Stimulated activated CD4-positive, alpha-beta T cell treated with anti-CD3 and anti-CD28 coated beads, Interleukin-15, amount 100 ng/mL, for 48 hours (primary cell): ENCODE measurements around the gene BTBD1.
"Not testable (repeated sequence)": the region's sequence is repeated elsewhere in the genome, so short reads cannot be mapped to it uniquely, and the experiment has no call there.

Source experiments
- DNase-seq, 2 donors: peaks; one replicate each; pipeline ENCODE4 v3.0.0-alpha.2; 2020; ENCODE audit warnings: low read depth in 2 of 2

Gene BTBD1

DNA sequence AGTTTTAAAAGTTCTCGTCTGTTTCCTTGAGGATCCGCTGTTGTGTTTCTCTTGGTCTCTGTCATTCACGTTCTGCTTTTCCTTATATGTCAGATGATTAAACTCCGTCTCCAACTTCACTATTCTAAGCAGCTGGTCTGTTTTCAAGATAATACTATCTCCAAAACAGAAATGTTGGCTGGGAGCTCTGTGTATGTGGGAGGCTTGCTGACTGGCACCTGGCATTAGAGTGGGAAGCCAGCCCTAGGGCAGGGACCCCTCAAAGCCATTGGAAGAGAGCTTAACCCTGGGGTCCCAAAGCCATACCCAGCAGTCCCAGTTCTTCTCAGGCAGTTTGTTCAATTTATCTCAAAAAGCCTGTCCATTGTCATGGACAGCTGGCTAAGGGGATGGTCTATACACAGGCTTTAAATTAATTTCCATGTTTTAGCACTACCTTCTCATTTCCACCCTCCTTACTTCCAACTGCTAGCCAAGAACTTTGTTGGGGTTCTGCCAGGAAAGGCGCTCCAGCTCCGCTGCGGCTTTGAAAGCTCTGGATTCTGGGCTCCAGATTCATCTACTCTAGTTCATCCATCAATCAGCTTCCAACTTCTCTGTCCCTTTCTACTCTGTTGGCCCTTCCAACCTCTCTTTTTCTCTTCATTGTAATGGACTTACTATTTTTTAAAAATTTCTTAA lies 9.2 kb downstream of the BTBD1 start:
- DNase-seq: no peak

DNA sequence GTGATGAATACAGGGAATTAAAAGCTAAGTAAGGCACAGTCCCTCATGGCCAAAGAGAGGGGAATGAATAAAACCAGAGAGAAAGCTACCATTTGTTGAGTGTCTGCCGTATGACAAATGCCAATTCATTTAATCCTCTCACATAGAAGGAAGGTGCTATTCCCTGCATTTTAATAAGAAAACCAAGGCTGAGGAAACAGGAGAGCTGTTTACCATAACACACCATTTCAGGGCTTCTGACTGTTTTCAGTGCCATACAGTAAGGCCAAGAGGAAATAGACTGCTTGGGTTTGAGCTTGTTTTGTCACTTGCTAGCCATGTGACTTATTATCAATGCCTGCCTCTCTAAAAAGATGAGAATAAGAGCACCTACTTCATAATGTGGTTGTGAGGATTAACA lies 10.1 kb downstream of the BTBD1 start:
- no peak for DNase-seq

DNA sequence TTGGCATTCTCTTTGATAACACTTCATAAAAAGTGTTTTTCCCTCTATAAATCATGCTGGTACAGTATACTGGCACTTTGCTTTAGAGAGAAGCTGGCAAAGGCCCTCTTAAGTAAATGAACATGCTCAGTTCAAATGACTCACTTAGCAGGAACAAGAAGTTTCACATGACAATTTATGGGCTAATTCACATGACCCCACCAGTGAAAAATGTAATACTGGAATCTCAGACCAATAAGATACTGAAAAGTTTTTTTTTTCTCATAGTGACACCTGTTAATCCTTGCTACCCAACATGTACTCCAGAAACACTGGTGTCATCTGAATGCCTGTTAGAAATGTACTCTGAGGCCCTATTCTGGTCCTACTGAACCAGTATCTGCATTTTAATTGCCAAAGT lies 13.9 kb downstream of the BTBD1 start:
- no peak for DNase-seq

DNA sequence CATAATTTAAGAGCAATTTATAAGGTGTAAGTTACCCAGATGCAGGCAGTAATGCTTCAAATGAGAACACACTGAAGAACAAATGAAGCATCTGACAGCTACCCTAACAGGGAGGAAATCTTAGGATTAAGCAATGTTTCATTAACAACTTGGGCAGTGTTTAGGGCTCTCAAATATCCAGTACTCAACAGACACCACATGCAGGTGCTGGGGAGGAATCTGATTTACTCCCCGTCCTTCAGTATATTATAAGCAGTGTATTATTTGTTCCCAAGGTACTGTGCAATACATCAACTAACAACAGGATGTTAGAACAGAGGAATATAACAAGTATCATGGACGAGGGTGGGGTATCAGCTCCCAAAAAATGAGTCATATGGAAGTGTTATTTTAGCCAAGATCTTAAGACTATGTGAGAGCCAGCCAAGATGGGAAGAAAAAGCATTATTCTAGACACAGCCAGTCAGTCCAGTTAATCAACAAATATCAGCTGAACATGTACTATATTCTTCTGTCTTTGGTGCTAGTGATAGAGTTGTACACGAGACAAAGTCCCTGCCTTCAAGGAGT lies 20.4 kb downstream of the BTBD1 start:
- no peak for DNase-seq

DNA sequence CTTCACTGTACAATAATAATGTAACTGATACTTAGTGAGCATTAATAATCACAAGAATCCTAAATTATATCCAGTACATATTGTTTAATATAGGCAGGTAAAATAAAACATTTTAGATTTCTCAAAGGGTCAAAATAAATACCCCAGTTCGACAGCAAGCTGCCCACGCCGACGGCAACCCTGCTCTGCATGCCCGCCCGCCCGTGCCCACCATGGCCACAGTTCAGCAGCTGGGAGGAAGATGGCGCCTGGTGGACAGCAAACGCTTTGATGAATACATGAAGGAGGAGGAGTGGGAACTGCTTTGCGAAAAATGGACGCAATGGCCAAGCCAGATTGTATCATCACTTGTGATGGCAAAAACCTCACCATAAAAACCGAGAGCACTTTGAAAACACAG lies 22.9 kb downstream of the BTBD1 start:
- no peak for DNase-seq

DNA sequence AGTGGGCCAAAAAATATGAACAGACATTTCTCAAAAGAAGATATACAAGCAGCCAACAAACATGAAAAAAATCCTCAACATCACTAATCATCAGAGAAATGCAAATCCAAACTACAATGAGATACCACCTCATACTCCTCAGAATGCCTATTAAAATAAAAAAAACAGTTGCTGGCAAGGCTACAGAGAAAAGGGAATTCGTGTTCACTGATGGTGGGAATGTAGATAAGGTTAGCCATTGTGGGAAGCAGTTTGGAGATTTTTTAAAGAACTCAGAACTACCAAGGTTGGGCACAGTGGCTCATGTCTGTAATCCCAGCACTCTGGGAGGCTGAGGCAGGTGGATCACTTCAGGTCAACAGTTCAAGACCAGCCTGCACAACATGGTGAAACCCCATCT lies 27.8 kb downstream of the BTBD1 start:
- DNase-seq: no peak

DNA sequence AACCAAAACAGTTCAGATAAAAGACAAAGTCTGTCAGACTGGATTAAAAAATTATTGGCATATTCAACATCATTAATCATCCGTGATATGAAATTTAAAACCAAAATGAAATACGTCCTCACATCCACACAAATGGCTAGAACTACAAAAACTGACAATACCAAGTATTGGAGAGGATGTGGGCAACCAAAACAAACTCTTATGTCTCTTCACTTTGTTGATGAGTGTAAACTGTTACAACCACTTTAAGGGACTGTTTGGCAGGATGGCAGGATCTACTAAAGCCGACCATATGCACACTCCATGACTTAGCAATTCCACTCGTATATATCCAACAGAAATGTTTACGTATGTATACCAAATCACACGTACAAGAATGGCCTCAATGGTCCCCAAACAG lies 30.8 kb downstream of the BTBD1 start:
- DNase-seq: no peak

DNA sequence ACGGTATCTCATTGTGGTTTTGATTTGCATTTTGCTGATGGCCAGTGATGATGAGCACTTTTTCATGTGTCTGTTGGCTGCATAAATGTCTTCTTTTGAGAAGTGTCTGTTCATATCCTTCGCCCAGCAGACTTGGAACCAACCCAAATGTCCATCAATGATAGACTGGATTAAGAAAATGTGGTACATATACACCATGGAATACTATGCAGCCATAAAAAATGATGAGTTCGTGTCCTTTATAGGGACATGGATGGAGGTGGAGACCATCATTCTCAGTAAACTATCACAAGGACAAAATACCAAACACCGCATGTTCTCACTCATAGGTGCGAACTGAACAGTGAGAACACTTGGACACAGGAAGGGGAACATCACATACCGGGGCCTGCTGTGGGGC lies 35.8 kb downstream of the BTBD1 start:
- not testable (repeated sequence) for DNase-seq

DNA sequence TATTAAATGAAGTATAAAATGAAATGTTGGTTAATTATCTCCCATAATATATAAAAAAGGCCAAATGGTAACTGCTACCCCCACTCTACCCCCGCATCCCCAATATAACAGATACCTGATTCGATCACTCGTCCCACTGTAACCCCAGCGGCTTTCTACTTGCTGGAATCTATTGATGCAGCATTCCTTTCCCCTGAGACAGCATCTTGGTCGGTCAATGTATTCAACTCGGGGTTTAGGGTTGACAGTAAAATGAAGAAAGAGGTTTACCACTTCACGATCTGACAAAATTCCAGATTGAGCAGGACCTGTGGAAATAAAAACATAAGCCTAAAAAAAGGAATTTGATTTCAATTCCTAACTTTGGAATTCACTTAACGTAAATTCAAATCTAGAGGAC lies 37.0 kb downstream of the BTBD1 start:
- no peak for DNase-seq

DNA sequence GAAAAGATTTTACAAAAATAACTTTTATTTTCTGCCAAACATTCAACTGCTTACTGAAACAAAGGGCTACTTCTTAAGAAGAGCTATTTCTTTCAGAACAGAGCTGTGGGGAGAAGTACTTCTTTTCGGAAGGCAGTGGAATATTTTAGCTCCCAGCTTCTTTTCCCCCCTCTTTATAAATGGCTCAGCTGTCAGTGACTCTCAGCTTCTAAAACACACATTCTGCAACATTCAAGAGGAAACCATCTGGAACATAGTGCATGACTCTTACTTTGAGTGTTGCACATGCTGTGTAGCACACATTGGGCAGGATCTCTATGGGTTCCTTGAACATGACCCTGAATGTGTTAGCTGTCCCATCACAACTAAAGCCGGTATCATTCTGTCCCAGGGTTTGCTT lies 48.6 kb downstream of the BTBD1 start:
- DNase-seq: no peak

DNA sequence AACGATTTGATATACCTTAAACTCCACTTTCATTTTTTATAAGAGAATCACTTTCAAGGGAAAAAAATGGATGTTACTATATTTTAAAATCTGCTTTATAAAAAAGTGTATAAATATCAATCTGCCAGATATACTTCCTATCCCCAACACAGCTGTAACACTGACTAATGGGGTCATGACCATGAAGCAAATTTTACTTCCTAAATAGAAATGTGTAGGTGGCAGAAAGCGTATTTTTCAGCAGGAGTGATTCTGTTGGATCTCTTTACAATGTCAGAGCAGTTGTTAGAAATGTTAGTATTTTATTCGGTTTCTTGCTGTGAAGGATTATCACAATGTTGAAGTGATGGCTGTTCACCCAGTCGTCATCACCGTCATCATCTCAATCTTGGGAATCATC lies 50.1 kb downstream of the BTBD1 start:
- DNase-seq: no peak

DNA sequence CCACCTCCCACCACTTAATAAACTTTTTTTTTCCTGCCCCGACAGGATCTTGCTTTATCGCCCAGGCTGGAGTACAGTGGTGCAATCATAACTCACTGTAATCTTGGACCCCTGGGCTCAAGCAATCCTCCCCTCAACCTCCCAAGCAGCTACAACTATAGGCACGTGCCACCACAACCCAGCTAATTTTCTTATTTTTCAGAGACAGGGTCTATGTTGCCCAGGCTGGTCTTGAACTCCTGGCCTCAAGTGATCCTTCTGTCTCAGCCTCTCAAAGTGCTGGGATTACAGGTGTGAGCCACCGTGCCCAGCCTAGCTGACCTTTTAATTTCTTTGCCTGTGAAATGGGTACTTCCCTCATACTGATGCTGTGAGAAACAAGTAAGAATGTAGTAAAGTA lies 51.7 kb downstream of the BTBD1 start:
- no peak for DNase-seq

DNA sequence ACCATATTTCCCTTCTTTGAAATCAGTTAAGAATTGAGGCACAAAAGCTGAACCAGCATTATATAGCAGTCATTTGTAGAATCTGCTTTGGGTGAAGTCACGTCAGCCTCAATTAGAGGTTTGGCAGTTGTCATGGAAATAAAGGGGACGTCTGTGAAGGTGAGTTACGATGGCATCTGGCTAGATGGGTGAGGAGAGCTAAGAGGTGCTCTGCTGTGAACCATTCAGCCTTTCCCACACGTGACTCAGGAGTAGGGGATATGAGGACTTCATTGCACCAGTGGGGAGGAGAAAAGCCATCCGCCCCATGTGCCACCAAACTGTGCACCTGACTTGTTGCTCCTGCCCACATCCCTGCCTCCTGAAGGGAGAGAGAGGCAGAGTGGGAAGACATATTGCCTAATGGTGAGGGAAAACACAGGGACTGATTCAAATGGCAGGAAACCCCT lies 52.8 kb downstream of the BTBD1 start:
- no peak for DNase-seq

DNA sequence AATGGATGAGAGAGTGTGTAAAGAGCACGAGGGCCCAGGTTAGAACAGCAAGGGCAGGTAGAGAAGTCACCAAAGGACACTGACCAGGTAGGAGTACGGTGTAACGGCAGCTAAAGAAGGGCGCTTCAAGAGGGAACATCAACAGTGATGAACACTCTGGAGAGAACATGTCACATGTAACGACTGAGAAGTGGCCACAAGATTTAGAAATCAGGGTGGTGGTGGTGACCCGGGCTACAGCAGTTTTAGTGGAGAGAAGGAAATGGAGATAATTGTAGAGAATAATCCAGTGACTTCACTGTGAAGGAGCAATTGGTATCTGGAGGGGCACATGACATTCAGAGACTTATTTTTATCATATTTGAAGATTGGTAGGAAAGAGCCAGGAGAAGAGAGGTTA lies 54.4 kb downstream of the BTBD1 start:
- DNase-seq: no peak

DNA sequence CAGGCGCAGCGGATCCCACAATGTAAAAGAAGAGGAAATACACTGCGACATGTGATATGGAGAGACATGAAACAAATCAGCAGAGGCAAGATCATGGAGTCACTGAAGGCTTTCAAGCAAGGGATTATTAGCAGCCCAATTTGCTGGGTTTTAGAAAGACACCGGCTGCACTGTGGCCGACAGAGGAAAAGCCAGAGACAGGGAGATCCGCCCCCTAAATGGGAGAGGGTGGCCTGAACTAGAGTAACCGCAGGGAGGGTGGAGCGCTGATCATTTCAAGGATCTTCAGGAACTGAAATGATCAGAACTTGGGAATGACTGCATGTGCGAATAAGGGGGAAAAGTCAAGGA lies 55.0 kb downstream of the BTBD1 start:
- no peak for DNase-seq

DNA sequence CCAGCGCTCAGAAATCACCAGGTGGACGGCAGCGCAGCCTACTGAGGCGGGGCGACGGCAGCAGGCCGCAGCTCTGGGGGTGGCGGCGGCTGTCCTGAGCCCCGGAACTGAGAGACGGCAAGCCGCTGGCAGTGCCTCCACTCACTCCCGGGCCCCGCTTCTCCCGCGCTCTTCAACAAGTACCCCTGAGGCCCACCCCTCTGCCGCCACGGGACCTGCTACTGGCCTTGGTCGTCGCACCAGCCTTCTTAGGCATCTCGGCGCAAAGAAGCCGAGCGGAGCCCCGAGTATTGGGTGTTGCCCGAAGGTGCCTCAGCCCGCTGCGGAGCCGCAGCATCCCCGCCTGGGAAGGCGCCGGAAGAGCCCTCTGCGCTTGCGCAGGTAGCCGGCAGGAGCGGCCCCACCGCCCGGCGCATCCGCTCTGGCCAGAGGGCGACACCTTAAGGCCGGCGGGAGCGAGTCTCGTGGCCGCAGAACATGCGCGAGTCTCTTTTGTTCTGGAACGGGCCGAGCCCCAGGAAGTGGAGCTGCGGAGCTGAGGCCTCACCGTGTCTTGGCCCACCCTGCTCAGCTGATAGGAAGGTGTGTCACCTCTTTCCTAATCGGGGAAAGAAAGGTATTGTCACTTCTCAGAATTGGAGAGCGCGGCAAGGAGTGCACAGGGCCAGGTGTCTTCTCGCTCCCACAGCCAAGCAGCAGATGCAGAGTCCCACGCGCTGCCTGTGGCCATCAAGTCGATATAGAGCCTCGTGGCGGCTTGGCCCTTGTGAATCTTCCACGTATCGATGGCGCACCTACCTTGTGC lies 55.6 kb downstream of the BTBD1 start, which contains the start of gene C15orf40:
TSS of gene C15orf40 (minus strand) at position 369 of the 805 bp plus-strand sequence. CDS start at position 337, 32 bp downstream.
- peak; percentile 65 to 79 for DNase-seq

DNA sequence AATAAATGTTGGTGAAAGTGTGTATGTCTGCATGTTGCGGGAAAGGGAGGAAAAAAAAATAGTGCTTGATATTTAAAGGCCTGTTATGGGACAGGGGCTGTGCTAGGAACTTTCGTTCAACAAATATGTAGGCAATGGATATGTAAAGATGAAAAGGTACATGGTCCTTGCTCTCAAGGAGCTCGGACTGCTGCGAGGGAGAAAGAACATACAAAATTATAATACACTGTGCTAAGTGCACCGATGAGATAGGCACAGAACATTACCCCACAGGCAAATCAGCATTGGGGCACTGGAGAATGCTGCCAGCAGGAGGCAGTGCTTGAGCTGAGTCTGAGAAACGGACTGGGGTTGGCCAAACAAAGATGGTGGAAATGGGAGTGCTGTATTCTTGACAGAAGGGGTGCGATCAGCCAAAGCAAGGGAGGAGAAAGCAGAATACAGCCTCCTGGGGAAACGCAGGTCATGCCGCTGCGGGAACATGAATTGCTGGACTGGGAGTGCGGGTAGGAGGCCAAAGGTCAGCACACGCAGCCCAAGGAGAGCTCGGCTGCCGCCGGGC lies 56.3 kb downstream of the BTBD1 start:
- peak; percentile 62 to 74 for DNase-seq

DNA sequence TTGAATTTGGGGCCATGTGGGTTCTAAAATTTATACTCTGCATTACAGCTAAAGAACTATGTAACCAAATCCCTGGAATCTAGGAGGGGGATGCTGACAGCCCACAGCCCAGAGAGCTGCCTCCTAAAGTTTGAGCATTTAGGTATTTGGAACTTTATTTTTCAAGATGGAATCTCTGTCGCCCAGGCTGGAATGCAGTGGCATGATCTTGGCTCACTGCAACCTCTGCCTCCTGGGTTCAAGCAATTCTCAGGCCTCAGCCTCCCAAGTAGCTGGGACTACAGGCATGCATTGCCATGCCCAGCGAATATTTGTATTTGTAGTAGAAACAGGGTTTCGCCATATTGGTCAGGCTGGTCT lies 66.4 kb downstream of the BTBD1 start:
- not testable (repeated sequence) for DNase-seq

DNA sequence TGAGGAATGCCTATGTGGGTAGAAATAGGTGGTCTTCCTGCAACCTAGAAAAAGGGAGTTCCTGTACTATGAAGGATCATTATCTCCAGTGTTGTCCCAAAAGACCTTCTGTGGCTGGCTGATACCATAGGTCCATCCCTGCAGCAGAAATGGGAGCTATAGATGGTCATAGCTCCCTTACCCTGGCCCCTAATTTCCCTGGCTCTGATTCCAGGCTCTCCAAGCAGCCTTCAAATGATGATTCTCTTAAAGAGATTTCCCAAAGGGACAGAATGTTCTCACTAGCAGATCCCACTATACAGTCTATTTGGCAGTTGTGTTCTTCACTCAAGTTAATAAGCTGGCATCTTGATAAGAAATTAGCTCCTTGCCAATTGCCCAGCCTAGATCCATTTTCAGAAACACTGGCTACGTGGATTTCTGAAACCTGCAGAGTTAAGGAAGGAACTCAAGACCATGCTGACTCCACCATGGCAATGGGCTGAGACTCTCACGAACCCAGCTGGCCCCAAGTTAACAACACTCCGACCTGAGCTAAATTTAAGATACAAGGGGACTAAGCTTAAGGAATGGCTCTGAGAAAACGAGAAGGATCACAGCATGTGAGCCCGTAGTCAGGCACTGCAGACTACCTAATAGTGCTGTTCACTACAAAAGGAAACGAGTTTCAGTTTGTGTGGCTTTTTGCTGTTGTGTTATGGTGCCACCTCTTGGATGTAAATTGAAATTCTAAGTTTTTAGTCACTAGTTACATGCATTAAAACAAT lies 67.0 kb downstream of the BTBD1 start:
- no peak for DNase-seq

DNA sequence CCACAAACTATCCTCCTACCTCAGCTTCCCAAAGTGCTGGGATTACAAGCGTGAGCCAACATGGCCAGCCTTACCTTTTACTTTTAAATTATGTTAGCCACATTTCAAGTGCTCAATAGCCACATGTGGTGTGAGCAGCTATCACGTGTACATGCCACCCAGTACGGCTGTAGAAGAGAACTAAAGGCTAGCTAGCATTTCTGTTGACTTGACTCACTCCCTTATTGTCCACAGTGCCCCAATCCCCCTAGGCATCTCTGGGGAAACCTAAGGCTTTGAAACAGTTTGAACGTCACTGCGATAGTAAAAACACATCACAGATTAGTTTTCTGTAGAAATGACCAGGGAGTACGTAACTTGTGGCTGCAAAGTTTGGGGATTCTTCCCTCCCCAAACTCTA lies 67.6 kb downstream of the BTBD1 start:
- DNase-seq: no peak

DNA sequence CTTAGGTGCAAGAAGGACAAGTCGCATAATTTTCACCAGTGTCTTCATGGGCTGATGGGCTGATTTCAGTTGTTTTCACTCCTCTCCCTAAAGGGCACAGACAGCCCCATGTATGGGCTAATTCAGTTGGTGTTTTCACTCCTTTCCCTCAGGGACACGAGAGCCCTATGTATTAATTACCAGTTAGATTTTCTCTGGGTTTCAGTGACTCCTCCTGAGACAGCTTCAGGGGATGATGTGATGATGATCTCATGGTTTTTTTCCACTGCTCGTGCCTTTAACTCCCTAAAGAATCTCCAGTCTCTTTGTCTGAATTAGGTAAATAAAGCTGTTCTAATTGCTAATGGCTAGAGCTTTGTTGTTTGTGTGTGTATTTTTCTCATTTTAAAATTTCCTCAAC lies 71.1 kb downstream of the BTBD1 start:
- no peak for DNase-seq

DNA sequence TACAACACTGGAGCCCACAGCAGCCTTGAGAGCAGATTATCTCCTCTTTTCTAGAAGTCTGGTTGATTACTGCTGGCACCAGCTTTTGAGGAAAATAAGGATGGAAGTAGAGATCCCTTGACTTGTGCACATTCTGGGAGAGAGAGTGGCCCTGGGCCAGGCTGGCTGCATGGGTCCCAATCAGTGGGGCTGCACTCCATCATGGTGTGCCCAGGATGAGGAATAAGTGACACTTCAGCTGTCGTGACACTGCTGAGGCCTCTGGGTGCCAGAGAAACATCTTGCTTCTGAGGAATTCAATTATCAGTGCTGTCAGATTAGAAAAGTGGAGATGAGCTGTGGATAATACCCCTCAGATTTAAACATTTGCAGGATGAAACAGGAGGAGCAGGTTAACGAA lies 72.0 kb downstream of the BTBD1 start:
- no peak for DNase-seq
